ENCODE results near the gene EYA2. TPM values are rescaled to one million over a fixed set of nuclear protein-coding genes. Genes with fewer than 3 reads are reported as not detected.

EYA2 gene
- polyA plus RNA-seq, 1 donor = 1.5 TPM

DNA sequence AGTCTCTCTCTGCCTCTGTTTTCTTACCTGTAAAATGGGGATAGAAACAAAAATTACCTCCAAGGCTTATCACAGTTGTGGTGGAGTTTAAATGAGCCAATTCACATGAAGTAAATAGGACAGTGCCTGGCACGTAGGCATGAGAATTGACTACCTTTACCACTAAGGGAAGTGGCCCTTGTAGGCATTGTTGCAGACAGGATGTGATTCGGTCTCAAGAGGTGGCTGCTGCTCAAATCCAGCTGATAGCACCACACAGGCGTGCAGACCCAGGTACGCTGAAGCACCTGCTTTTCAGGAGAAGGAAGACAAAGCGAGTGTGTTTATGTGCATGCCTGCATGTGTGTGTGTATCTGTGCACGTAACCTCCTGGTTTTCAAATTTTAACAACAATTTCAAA is 108.6 kb downstream of the EYA2 start:
- no peak for DNase-seq (ENCODE audit: low read depth)

DNA sequence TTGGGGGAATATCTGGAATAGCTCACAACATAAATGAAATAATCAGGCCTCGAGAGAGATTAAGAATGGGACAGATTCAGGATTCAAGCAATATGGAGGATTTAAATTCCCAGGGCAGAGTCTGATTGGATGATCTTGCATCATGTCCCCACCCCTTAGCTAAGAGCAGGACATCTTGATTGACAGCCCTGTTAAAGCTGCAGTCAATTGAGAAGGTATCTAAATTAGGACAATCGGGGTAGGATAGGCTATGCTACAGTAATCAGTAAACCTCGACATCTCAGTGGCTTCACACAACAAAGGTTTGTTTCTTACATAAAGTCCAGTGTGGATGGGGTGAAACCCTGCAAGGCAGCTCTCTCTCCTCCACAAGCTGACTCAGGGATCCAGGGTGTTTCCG is 109.5 kb downstream of the EYA2 start:
- DNase-seq (ENCODE audit: low read depth) = no peak

- DNase-seq (ENCODE audit: low read depth) = no peak
Measured at GRCh38 chr20:47007826-47008655, 113.4 kb downstream of the EYA2 start.

DNA sequence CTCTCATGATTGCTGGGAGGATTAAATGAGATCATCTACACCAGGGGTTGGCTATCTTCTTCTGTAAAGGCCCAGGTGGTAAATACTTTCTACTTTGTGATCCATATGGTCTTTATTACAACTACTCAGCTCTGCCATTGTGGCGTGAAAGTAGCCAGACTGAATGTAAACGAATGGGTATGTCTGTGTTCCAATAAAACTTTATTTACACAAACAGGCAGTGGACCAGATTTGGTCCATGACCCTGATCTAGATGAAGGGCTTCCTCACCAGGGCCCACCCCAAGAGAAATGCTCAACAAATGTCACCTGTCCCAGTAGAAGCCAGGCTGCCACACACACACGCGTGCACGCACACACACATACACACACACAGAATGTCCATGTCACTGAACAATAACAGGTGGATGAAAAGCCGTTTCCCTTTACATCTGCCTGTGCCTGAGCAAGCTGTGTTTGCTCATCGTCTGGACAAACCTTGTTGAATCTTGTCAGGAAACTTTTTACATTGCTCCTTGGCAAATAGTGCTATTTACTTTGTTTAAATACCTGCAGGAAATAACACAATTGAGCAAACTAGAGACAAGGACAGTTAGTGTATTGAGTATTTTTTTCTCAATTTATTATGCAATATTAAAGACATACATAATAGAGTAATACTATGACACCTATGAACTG is 114.3 kb downstream of the EYA2 start:
- DNase-seq (ENCODE audit: low read depth) = no peak

GRCh38 chr20:47009784-47010183 is 115.1 kb downstream of the EYA2 start:
- DNase-seq (ENCODE audit: low read depth) = no peak

GRCh38 chr20:47011984-47012383 is 117.3 kb downstream of the EYA2 start:
- DNase-seq (ENCODE audit: low read depth) = no peak

DNA sequence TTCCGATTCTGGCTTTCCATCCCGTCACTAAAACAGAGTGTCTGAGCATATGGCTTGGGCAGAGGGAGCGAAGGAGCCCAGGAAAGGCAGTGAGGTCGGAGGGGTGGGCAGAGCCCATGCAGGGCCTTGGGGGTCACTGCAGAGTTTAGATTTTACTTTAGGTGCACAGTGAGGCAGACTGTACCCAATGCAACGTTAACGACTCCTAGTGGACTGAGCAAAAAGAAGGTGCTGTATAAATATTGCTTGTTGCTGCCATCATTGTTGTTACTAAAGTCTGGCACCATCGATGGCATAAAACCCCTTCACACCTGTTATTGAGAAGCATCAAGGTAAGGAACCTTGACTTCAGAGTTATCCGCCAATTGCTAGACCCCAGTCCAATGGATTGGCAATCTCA is 119.0 kb downstream of the EYA2 start:
- no peak for DNase-seq (ENCODE audit: low read depth)

DNA sequence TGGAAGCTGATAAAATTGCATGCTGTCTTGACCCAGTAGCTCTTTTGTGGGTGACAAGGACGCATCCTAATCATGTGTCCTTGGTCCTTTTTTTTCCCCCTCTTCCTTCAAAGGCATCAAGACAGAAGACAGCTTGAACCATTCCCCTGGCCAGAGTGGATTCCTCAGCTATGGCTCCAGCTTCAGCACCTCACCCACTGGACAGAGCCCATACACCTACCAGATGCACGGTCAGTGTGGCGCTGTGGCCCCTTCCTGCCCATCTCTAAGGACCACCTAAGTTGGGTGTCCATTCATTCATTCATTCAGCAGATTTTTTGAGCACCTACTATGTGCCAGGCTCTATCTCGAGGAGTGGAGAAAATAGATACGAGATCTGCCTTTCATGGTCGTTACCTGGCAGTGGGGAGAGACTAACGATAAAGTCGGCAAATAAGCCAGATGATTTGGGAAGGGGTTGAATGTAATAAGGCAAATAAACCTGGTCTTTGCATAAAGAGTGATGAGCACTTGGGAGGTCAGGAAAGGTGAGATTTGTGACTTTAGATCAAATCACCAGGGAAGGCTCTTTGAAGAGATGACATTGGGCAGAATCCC is 121.5 kb downstream of the EYA2 start:
- no peak for DNase-seq (ENCODE audit: low read depth)

GRCh38 chr20:47018381-47018780 is 123.7 kb downstream of the EYA2 start:
- DNase-seq (ENCODE audit: low read depth) = no peak

DNA sequence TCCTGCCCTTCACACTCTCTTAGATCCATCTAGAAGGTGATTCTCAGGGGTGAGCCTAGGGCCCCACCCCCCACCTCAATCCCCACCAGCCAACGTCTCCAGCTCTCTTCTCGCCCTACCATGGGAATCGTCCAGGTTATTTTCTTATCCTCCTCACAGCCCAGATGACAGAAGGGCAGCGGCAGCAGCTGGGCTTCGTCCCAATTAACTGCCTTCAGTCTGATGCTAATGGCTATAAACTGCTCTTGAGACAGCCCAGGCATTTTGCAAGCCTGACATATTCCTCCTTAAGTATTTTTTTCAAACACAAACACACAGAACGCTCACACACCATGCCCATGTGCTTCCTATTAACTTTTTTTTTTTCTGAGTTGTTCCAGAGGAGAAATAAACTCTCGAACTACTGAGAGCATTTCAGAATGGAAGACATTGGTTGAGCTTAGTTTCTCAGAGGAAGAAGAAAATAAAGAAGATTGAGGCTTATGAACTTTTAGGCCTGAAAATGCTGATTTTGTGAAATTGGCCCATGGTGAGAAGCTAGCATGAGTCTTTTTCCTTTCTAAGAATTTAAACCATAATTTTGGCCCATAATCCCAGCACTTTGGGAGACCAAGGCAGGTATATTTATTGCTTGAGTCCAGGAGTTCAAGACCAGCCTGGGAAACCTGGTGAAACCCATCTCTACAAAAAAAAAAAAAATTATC is 124.6 kb downstream of the EYA2 start:
- peak; percentile 19 for DNase-seq (ENCODE audit: low read depth)

- no peak for DNase-seq (ENCODE audit: low read depth)
Measured at GRCh38 chr20:47020231-47020630, 125.6 kb downstream of the EYA2 start.

GRCh38 chr20:47021850-47022249 is 127.2 kb downstream of the EYA2 start:
- DNase-seq (ENCODE audit: low read depth) = no peak

DNA sequence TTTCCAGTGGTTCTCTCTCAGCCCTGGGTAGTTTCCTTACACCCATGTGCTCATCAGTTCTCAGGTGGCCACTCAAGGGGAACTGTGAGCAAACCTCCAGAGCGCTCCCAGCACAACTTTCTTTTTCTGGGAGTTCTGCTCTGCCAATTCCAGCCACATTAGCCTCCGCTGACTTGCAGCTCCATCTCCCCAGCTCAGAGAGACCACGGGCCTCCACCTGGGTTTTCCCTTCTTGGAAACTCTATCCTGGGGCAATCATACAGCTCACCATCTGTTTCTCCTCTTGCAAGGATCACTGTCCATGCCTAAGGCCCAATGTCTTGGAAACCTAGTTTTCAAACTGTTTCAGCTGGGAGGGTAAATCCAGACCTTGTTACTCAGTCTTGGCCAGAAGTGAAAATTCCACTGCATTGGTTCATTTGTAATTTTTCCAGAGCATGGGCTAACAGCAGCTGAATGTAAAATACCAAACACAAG is 129.9 kb downstream of the EYA2 start:
- no peak for DNase-seq (ENCODE audit: low read depth)

GRCh38 chr20:47027042-47027441 is 132.4 kb downstream of the EYA2 start:
- DNase-seq (ENCODE audit: low read depth) = no peak

GRCh38 chr20:47027456-47027855 is 132.8 kb downstream of the EYA2 start:
- no peak for DNase-seq (ENCODE audit: low read depth)

DNA sequence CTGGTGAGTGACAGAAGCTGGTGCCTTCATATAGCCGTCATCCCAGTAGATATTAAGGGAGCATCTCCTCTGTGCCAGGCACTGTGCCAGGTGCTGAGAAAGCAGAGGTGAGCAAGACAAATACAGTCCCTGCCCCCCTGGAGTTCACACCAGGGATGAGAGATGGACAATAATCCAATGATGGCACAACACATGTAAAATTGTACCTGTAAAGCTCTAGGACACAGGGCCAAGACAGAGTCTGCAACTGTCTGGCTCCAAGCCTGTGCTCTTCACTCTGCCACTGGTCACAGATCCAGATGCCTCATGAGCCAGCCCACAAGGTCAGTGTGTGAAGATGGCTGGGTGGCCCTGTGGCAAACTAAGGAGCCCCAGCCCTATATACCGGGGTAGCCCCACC is 133.8 kb downstream of the EYA2 start:
- no peak for DNase-seq (ENCODE audit: low read depth)

GRCh38 chr20:47029845-47030244 is 135.2 kb downstream of the EYA2 start:
- no peak for DNase-seq (ENCODE audit: low read depth)

- DNase-seq (ENCODE audit: low read depth) = no peak
Measured at GRCh38 chr20:47030271-47030810, 135.7 kb downstream of the EYA2 start.

DNA sequence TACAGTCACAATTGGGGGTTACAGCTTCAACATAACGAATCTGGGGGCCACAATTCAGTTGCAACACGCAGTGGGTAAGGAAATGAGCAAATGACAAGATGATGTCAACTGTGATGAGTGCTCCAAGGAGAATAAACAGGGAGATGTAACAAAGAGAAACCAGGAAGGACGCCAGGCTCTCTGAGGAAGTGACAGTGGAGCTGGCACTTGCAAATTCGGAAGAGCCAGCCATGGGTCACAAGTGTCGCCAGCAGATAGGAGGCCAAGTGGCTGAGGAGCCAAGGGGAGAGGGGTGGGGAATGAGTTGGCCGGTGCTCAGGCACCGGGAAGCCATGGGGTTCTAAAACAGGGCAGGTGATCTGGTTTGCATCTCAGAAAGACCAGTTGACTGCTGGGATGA is 136.4 kb downstream of the EYA2 start:
- DNase-seq (ENCODE audit: low read depth) = no peak

- no peak for DNase-seq (ENCODE audit: low read depth)
Measured at GRCh38 chr20:47031821-47032220, 137.2 kb downstream of the EYA2 start.

DNA sequence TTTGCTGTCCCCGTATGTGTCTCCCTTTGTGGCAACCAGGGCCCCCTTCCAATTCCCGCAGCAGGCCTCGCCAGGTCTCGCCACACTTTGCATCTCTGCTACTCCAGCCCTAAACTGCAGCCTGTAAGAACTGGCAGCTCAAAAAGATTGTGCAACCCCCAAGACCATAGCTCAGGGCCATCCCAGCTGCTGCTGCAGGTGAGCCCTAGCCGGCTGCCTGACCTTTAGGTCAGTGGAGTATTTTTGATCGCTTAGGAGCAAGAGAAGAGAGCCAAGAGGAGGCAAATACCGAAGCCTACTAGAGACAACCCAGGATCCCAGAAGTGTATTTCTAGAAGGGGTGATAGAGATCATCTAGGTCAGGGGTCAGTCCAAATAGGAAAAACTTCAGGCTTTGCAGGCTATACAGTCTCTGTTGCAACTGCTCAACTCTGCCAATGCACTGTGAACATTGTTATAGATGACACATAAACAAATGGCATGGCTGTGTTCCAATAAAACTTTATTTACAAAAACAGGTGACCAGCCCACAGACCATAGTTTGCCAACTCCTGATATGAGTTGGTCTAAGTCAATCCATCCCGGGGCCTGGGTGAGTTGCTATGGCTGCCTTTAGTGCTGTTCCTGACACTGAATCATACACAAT is 138.4 kb downstream of the EYA2 start:
- no peak for DNase-seq (ENCODE audit: low read depth)
